SK-N-MC (cell line): Measurements from ENCODE around the gene AOPEP.

Experiments used
- EZH2 ChIP-seq: fragments of 200-600 bp; sonication (generic); IDR thresholded peaks from one replicate; pipeline ENCODE4 v1.6.1; 2017; ENCODE audit warnings: antibody characterized with exemption
- FOXP2 ChIP-seq: optimal IDR thresholded peaks from 2 replicates; pipeline ENCODE3; 2011; ENCODE audit warnings: mild to moderate bottlenecking, moderate library complexity; ENCODE audit not compliant: insufficient read depth; ENCODE audit errors: extremely low read length, control extremely low read depth
- POLR2AphosphoS5 ChIP-seq: IDR thresholded peaks from 2 replicates; pipeline ENCODE4 v1.6.1; 2012; ENCODE audit warnings: mild to moderate bottlenecking, low read depth, low read length, borderline replicate concordance

DNA sequence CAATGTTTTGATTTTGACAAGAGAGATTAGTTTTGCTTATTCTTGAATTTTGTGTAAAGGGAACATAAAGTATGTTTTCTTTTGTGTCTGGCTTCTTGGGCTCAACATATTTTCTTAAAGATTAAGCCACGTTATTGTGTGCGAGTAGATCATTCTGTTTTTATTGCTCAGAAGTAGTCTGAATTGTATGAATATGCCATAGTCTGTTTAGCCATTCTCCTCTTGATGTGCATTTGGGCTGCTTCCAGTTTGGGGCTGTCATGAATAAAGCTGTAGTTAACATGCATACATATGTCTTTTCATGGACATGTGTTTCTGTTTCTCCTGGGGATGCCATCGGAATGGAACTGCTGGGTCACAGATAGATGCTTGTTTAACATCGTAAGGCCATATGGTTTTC lies 392.1 kb downstream of the AOPEP start:
- no peak for TF ChIP-seq EZH2
- no peak for TF ChIP-seq POLR2AphosphoS5
- no peak for TF ChIP-seq FOXP2
